GM04504 (cell line): ENCODE measurements around the gene NYNRIN.

Experiments
- DNase-seq: peaks from one replicate; pipeline ENCODE4 v3.0.0-alpha.2; 2012; ENCODE audit warnings: low read depth

Gene NYNRIN

DNA sequence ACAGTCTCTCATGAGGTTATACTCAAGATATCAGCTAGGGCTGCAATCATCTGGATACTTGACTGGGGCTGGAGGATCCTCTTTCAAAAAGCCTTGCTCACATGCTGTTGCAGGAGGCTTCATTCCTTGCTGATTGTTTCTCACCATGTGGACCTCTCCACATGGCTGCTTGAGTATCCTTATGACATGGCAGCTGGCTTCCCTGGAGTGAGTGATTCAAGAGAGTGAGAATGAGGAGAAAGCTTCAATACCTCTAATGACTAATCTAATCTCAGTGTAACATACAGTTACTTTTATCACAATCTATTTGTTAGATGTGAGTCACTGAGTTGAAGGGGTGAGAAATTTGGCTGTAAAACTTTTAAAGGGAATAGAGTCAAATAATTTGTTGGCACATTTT lies 58.2 kb downstream of the NYNRIN start:
- DNase-seq, result no peak

- DNase-seq, result no peak
Observed at GRCh38 chr14:24458736-24459135, 59.9 kb downstream of the NYNRIN start.

GRCh38 chr14:24459331-24459730 lies 60.5 kb downstream of the NYNRIN start:
- DNase-seq, result no peak

DNA sequence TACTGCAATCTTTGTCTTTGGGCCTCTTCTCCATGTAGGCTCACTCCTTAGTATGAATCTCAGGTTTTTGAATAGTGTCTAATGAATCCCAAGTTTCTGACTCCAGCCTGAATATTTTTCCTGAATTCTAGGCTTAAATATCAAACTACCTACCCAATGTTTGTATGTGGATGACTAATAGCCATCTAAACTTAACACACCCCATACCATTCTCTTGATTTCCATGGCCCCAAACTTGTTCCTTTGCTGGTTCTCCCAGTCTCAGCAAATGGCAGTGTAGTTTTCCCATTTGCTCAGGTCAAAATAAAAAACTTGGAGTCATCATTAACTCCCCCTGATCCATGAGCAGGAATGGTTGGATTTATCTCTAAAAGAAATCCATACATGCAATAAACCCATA lies 62.5 kb downstream of the NYNRIN start:
- DNase-seq, result no peak

DNA sequence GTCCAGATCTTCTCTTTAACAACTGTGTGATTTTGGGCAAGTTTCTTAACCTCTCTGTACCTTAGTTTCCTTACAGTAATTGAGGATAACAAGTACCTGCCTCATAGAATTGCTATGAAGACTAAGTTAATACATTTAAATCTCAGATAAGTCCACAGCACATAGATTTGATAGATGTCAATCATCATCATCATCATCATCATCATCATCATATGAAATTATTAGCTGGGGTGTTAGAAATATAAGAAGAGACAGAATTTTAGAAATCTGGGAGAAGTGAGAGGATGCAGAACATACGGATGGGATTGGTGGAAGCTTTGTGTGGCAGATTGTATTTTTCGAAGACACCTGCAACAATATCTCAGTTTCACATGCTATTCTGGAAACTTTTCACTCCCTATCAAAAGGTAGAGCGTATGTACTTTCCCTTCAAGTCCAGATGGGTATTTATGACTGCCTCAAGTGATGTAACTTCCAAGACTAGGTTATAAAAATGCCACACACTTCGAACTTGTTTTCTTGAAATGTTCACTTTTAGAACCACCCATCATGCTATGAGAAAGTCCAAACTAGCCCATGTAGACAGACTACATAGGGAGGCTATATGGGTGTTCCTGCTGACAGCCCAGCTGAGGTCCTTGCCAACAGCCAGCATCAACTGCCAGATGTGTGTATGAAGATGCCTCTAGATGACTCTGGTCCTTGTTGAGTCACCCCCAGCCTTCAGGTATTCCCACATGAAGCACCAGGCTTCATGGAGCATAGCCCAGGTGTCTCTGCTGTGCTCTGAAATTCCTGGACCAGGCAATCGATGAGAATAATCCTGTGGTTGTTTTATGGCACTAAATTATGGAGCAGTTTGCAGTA lies 64.4 kb downstream of the NYNRIN start:
- DNase-seq, result no peak

DNA sequence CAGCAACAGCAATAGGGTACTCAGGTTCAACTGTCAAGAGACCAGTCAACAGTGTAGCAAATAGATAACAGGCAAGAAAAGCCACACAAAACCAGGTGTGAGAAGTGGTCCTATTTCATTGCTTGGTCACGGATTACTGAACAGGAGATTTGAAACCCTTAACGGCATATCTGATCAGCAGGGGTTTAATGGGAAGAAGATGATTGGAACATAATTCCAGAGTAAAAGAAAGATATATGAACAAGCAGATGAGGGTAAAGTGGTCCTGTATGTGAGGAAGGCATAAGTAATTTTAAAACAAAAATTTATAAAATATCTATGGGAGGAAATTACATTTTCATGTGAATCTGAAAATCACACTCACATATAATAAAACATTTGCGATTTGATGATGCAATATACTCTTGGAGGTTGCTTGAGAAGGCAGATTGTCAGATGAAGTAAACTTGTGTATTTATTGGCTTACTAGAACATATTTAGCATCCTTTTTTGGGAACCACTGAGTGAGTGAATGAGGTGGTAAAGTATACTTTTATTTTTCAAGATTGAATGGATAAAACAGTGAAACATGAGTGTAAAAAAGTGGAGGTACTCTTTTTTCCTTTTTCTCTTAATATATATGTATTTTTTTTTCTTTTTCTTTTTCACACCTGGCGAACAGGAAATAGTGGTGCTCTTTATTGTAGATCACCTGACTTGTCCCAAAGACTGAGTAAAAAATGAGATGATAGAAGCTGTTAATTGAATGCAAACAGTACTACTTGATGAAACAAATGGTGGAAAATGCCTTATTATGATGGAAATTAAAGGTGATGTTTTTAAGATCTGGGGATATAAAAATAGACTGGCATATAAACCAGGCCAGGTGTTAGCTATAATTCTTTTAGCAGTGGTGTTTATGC lies 65.3 kb downstream of the NYNRIN start:
- DNase-seq, result no peak

DNA sequence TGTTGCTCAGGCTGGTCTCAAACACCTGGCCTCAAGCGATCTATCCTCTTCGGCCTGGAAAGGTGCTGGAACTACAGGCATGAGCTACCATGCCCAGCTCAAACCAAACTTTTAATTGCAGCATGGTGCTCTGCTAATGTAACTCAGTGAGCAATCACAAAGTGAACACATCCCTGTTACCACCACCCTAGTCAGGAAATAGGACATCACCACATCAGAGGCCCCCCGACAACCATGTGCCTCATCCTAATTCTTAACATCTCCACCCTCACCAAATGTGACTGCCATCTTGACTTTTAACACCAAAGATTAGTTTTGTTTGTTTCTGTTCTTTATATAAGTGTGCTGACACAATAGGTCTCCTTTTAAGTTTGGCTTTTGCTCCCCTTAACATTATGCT lies 66.6 kb downstream of the NYNRIN start:
- DNase-seq, result no peak

GRCh38 chr14:24465805-24466204 lies 67.0 kb downstream of the NYNRIN start:
- DNase-seq, result no peak
